ENCODE results near the gene ACTR2. TPM values are rescaled to one million over a fixed set of nuclear protein-coding genes. Genes with fewer than 3 reads are reported as not detected.

ACTR2 gene
- total RNA-seq, 3 donors from 2014 or later: 235 to 273 (median 268) TPM

GRCh38 chr2:65305934-65306333 is 78.3 kb downstream of the ACTR2 start:
- ATAC-seq (no peak), DNase-seq (no peak)
- Histone ChIP-seq H3K9me3 (no peaks in the 10 kb centered on the region), H3K4me1 (ENCODE audit: low read depth) (no peaks in the 10 kb centered on the region), H3K36me3 (ENCODE audit: low read depth) (no peaks in the 10 kb centered on the region), H3K4me3 (no peak overlapping the region)
- TF ChIP-seq CTCF (IDR thresholded peaks at IDR 0.05): no peak
- intact Hi-C loops (cut with DNase I, micrococcal nuclease): no loop called here

- DNase-seq (no peak), ATAC-seq (peak; percentile 21)
These were observed 82.1 kb downstream of the ACTR2 start for GRCh38 chr2:65309699-65310098.

GRCh38 chr2:65311049-65311448 is 83.4 kb downstream of the ACTR2 start:
- ATAC-seq: no peak
- no peak for DNase-seq
- Histone ChIP-seq H3K4me3 (no peak overlapping the region), H3K9me3 (no peaks in the 10 kb centered on the region), H3K36me3 (ENCODE audit: low read depth) (no peaks in the 10 kb centered on the region), H3K4me1 (ENCODE audit: low read depth) (no peaks in the 10 kb centered on the region)
- no peak for TF ChIP-seq CTCF (IDR thresholded peaks at IDR 0.05)
- intact Hi-C loops (cut with DNase I, micrococcal nuclease): no loop called here

More at GRCh38 chr2:65309699-65310098, 82.1 kb downstream of the ACTR2 start:
- Histone ChIP-seq H3K4me3 (no peak overlapping the region), H3K36me3 (ENCODE audit: low read depth) (no peaks in the 10 kb centered on the region), H3K4me1 (ENCODE audit: low read depth) (no peaks in the 10 kb centered on the region), H3K9me3 (no peaks in the 10 kb centered on the region)
- TF ChIP-seq CTCF (IDR thresholded peaks at IDR 0.05): no peak
- intact Hi-C loops (cut with DNase I, micrococcal nuclease): no loop called here

- H3K36me3 ChIP-seq (ENCODE audit: low read depth): no peaks in the 10 kb centered on the region
- H3K4me3 ChIP-seq: no peak overlapping the region
- DNase-seq: no peak
- TF ChIP-seq CTCF (IDR thresholded peaks at IDR 0.05): no peak
- H3K4me1 ChIP-seq (ENCODE audit: low read depth): no peaks in the 10 kb centered on the region
- ATAC-seq: no peak
- intact Hi-C loops (cut with DNase I, micrococcal nuclease): no loop called here
- H3K9me3 ChIP-seq: no peaks in the 10 kb centered on the region
These were observed 84.0 kb downstream of the ACTR2 start for GRCh38 chr2:65311596-65311995.

- Histone ChIP-seq H3K36me3 (ENCODE audit: low read depth) (no peaks in the 10 kb centered on the region), H3K9me3 (no peaks in the 10 kb centered on the region), H3K4me1 (ENCODE audit: low read depth) (no peaks in the 10 kb centered on the region), H3K4me3 (no peak overlapping the region)
- ATAC-seq (no peak), DNase-seq (no peak)
- TF ChIP-seq CTCF (IDR thresholded peaks at IDR 0.05): no peak
- intact Hi-C loops (cut with DNase I, micrococcal nuclease): no loop called here
These were observed 85.7 kb downstream of the ACTR2 start for GRCh38 chr2:65313126-65313953.
